Right atrium auricular region (tissue), 2 donors: Measurements from ENCODE around the gene PON2. TPM values are rescaled to one million over a fixed set of nuclear protein-coding genes. Genes with fewer than 3 reads are reported as not detected.
"Not testable (repeated sequence)": the region's sequence is repeated elsewhere in the genome, so short reads cannot be mapped to it uniquely, and the experiment has no call there.

ENCODE experiments used
- DNase-seq: peaks from one replicate; pipeline ENCODE4 v3.0.0-alpha.2; 2019; ENCODE audit warnings: low spot score
- H3K27ac ChIP-seq, 2 donors: fragments of 200-600 bp; sonication (generic); 1 replicate in 1 of 2; 2 replicates in 1 of 2; pipeline ENCODE4 v1.5.1; 2016 to 2019
- H3K27me3 ChIP-seq, 2 donors: fragments of 200-600 bp; sonication (generic); one replicate each; pipeline versions ENCODE4 v1.5.1 to v1.6.0; 2017 to 2019
- H3K36me3 ChIP-seq: fragments of 200-600 bp; sonication (generic); one replicate; pipeline ENCODE4 v1.5.1; 2016
- H3K4me1 ChIP-seq, 2 donors: fragments of 200-600 bp; sonication (generic); one replicate each; pipeline versions ENCODE4 v1.5.1 to v1.6.0; 2017 to 2019
- H3K4me3 ChIP-seq, 2 donors: fragments of 200-600 bp; sonication (generic); 1 replicate in 1 of 2; 2 replicates in 1 of 2; pipeline ENCODE4 v1.5.1; 2017 to 2019; ENCODE audit warnings: mild to moderate bottlenecking in 1 of 2, moderate library complexity in 1 of 2
- H3K9me3 ChIP-seq, 2 donors: fragments of 200-600 bp; sonication (generic); one replicate each; pipeline ENCODE4 v1.5.1; 2019
- CTCF ChIP-seq, 2 donors: fragments of 200-600 bp; sonication (generic); IDR thresholded peaks; one replicate each; pipeline ENCODE4 v1.5.1; 2019; ENCODE audit warnings: antibody characterized with exemption in 2 of 2
- total RNA-seq, 2 donors: library from RNA; depleted of rRNA; stranded (reverse); fragments of >200 nt; gene quantifications; one replicate each; pipeline ENCODE4 v1.1.0, GENCODE V29; 2016

Gene PON2
- total RNA-seq, 2 donors from 2014 or later: 45.4 to 77.1 TPM

GRCh38 chr7:95470452-95470851, 35.6 kb upstream of the PON2 start:
- no peaks in the 10 kb centered on the region for H3K36me3 ChIP-seq
- DNase-seq: no peak
- H3K9me3 ChIP-seq: no peaks in the 10 kb centered on the region
- H3K27me3 ChIP-seq: no peaks in the 10 kb centered on the region
- no peak for TF ChIP-seq CTCF (IDR thresholded peaks at IDR 0.05)
- no peaks in the 10 kb centered on the region for H3K4me1 ChIP-seq
- H3K4me3 ChIP-seq: no peak overlapping the region
- no peak overlapping the region for H3K27ac ChIP-seq

GRCh38 chr7:95469848-95470247, 35.0 kb upstream of the PON2 start:
- no peak overlapping the region for H3K4me3 ChIP-seq
- TF ChIP-seq CTCF (IDR thresholded peaks at IDR 0.05): no peak
- no peaks in the 10 kb centered on the region for H3K9me3 ChIP-seq
- H3K27ac ChIP-seq: no peak overlapping the region
- H3K27me3 ChIP-seq: no peaks in the 10 kb centered on the region
- no peaks in the 10 kb centered on the region for H3K4me1 ChIP-seq
- no peaks in the 10 kb centered on the region for H3K36me3 ChIP-seq
- DNase-seq: no peak

GRCh38 chr7:95469187-95469586, 34.4 kb upstream of the PON2 start:
- Histone ChIP-seq H3K36me3 (no peaks in the 10 kb centered on the region), H3K27me3 (no peaks in the 10 kb centered on the region), H3K4me3 (no peak overlapping the region), H3K27ac (no peak overlapping the region), H3K9me3 (no peaks in the 10 kb centered on the region), H3K4me1 (no peaks in the 10 kb centered on the region)
- no peak for TF ChIP-seq CTCF (IDR thresholded peaks at IDR 0.05)
- no peak for DNase-seq

GRCh38 chr7:95467912-95468607, 33.2 kb upstream of the PON2 start:
- no peak overlapping the region for H3K27ac ChIP-seq
- no peak overlapping the region for H3K4me3 ChIP-seq
- H3K4me1 ChIP-seq: no peaks in the 10 kb centered on the region
- no peak for TF ChIP-seq CTCF (IDR thresholded peaks at IDR 0.05)
- H3K9me3 ChIP-seq: no peaks in the 10 kb centered on the region
- no peaks in the 10 kb centered on the region for H3K36me3 ChIP-seq
- H3K27me3 ChIP-seq: no peaks in the 10 kb centered on the region
- no peak for DNase-seq

DNA sequence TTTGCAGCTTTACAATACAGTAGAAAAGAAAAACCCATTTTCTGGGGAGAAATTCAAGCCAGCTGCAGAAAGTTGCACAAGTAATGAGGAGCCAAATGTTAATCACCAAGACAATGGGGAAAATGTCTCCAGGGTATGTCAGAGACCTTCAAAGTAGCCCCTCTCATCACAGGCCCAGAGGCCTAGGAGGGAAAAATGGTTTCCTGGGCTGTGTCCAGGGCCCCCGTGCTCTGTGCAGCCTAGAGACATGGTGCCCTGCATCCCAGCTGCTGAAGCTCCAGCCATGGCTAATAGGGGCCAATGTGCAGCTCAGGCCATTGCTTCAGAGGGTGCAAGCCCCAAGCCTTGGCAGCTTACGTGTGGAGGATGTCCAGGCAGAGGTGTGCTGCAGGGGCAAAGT, 25.8 kb upstream of the PON2 start:
- not testable (repeated sequence) for H3K27ac ChIP-seq, DNase-seq, H3K4me1 ChIP-seq, H3K4me3 ChIP-seq, H3K36me3 ChIP-seq, H3K9me3 ChIP-seq, H3K27me3 ChIP-seq

- H3K9me3 ChIP-seq: no peaks in the 10 kb centered on the region
- H3K4me1 ChIP-seq: no peaks in the 10 kb centered on the region
- no peaks in the 10 kb centered on the region for H3K27me3 ChIP-seq
- TF ChIP-seq CTCF (IDR thresholded peaks at IDR 0.05): no peak
- no peak overlapping the region for H3K27ac ChIP-seq
- H3K36me3 ChIP-seq: no peaks in the 10 kb centered on the region
- DNase-seq: no peak
- no peak overlapping the region for H3K4me3 ChIP-seq
These were observed 23.1 kb upstream of the PON2 start for GRCh38 chr7:95457947-95458346.
